GM23338 (cell line): ENCODE data around the gene PDZD7. TPM values are rescaled to one million over a fixed set of nuclear protein-coding genes. Genes with fewer than 3 reads are reported as not detected.

Source experiments
- ATAC-seq: fragments of 200-7000 bp; cut with Tn5 transposase; 3 replicates; pipeline ENCODE4 v1.9.1; 2020
- DNase-seq: peaks from one replicate; pipeline ENCODE4 v3.0.0-alpha.2; 2015; ENCODE audit warnings: low spot score
- H2AFZ ChIP-seq: fragments of 200-600 bp; sonication (generic); 2 replicates; pipeline ENCODE4 v1.8.0; 2016; ENCODE audit warnings: antibody characterized with exemption, mild to moderate bottlenecking, moderate library complexity
- H3F3A ChIP-seq: fragments of 200-600 bp; sonication (generic); replicated peaks from 2 replicates; pipeline ENCODE4 v1.8.0; 2017; ENCODE audit warnings: antibody characterized with exemption, mixed run types, low read depth
- H3K27ac ChIP-seq: fragments of 200-600 bp; sonication (generic); 2 replicates; pipeline ENCODE4 v1.6.1; 2016; ENCODE audit warnings: low read depth
- H3K27me3 ChIP-seq: fragments of 200-600 bp; sonication (generic); 2 replicates; pipeline ENCODE4 v1.8.0; 2016; ENCODE audit warnings: mild to moderate bottlenecking, mixed run types, moderate library complexity; ENCODE audit not compliant: insufficient read depth
- H3K36me3 ChIP-seq: fragments of 200-600 bp; sonication (generic); 2 replicates; pipeline ENCODE4 v1.8.0; 2016; ENCODE audit warnings: mild to moderate bottlenecking; ENCODE audit not compliant: insufficient read depth
- H3K4me1 ChIP-seq: fragments of 200-600 bp; sonication (generic); 2 replicates; pipeline ENCODE4 v1.8.0; 2016; ENCODE audit warnings: mild to moderate bottlenecking, moderate library complexity; ENCODE audit not compliant: insufficient read depth
- H3K4me2 ChIP-seq: fragments of 200-600 bp; sonication (generic); 2 replicates; pipeline ENCODE4 v1.7.1; 2017; ENCODE audit warnings: mixed run types
- H3K4me3 ChIP-seq: fragments of 200-600 bp; sonication (generic); 2 replicates; pipeline ENCODE4 v1.6.1; 2016; ENCODE audit warnings: mixed run types
- H3K79me2 ChIP-seq: fragments of 200-600 bp; sonication (generic); replicated peaks from 2 replicates; pipeline ENCODE4 v1.8.0; 2017; ENCODE audit warnings: mild to moderate bottlenecking; ENCODE audit not compliant: insufficient read depth
- H3K9me2 ChIP-seq: fragments of 200-600 bp; sonication (generic); 2 replicates; pipeline ENCODE4 v1.8.0; 2017; ENCODE audit not compliant: insufficient read depth
- H4K20me1 ChIP-seq: fragments of 200-600 bp; sonication (generic); replicated peaks from 2 replicates; pipeline ENCODE4 v1.8.0; 2017; ENCODE audit warnings: mild to moderate bottlenecking; ENCODE audit not compliant: insufficient read depth
- H3K27ac Mint-ChIP-seq: 2 replicates; pipeline ENCODE4 v1.8.0; 2020; ENCODE audit warnings: inconsistent platforms, mild to moderate bottlenecking, moderate library complexity, mixed read lengths
- H3K27me3 Mint-ChIP-seq: 3 replicates; pipeline ENCODE4 v1.8.0; 2022; ENCODE audit warnings: low read depth, mild to moderate bottlenecking, moderate library complexity, mixed read lengths, inconsistent platforms; ENCODE audit not compliant: insufficient read depth, poor library complexity
- H3K36me3 Mint-ChIP-seq: 3 replicates; pipeline ENCODE4 v1.8.0; 2021; ENCODE audit warnings: low read depth, mild to moderate bottlenecking, inconsistent platforms, moderate library complexity, mixed read lengths
- H3K4me1 Mint-ChIP-seq: 3 replicates; pipeline ENCODE4 v1.8.0; 2020; ENCODE audit warnings: mild to moderate bottlenecking, inconsistent platforms, mixed read lengths
- H3K4me3 Mint-ChIP-seq: 3 replicates; pipeline ENCODE4 v1.8.0; 2021; ENCODE audit warnings: moderate library complexity, mild to moderate bottlenecking, inconsistent platforms, mixed read lengths
- H3K9me3 Mint-ChIP-seq: 3 replicates; pipeline ENCODE4 v1.8.0; 2020; ENCODE audit warnings: moderate library complexity, mild to moderate bottlenecking, inconsistent platforms, mixed read lengths
- EZH2phosphoT487 ChIP-seq: fragments of 200-600 bp; sonication (generic); IDR thresholded peaks from one replicate; pipeline ENCODE4 v1.8.1; 2018; ENCODE audit warnings: antibody characterized with exemption; ENCODE audit not compliant: unreplicated experiment
- STAT1 ChIP-seq: IDR thresholded peaks from one replicate; pipeline ENCODE4 v1.6.1; 2016; ENCODE audit warnings: antibody characterized with exemption; ENCODE audit not compliant: unreplicated experiment
- polyA plus RNA-seq: library from polyadenylated mRNA; unstranded; fragments of >200 nt; fragmentation: Nextera tagmentation; extraction: Ambion mirVana; gene quantifications from 2 replicates; pipeline ENCODE4 v1.2.1, GENCODE V29; 2016
- total RNA-seq: library from RNA; depleted of rRNA; stranded (reverse); fragments of >200 nt; shearing (Covaris generic); gene quantifications from 2 replicates; pipeline ENCODE4 v1.2.3, GENCODE V29; 2014
- TF ChIP-seq, protein P1 (sequence below), 2 experiments: fragments of 200-600 bp in 1 of 2; sonication (generic) in 1 of 2; conservative IDR thresholded peaks; 2 replicates each; pipeline versions ENCODE4 v1.5.1 to v1.6.1; 2016 to 2017; ENCODE audit warnings: antibody characterized with exemption in 2 of 2, low read depth in 2 of 2, mild to moderate bottlenecking in 2 of 2, moderate library complexity in 1 of 2
- TF ChIP-seq, protein P2 (sequence below): IDR thresholded peaks from one replicate; pipeline ENCODE4 v1.6.1; 2018; ENCODE audit warnings: antibody characterized with exemption; ENCODE audit not compliant: unreplicated experiment
- TF ChIP-seq, protein P3 (sequence below): IDR thresholded peaks from 2 replicates; pipeline ENCODE4 v1.6.1; 2016; ENCODE audit warnings: antibody characterized with exemption

Gene PDZD7
- total and polyA plus RNA-seq, 2 experiments from 2014 or later = 1.7 to 2.3 TPM

DNA sequence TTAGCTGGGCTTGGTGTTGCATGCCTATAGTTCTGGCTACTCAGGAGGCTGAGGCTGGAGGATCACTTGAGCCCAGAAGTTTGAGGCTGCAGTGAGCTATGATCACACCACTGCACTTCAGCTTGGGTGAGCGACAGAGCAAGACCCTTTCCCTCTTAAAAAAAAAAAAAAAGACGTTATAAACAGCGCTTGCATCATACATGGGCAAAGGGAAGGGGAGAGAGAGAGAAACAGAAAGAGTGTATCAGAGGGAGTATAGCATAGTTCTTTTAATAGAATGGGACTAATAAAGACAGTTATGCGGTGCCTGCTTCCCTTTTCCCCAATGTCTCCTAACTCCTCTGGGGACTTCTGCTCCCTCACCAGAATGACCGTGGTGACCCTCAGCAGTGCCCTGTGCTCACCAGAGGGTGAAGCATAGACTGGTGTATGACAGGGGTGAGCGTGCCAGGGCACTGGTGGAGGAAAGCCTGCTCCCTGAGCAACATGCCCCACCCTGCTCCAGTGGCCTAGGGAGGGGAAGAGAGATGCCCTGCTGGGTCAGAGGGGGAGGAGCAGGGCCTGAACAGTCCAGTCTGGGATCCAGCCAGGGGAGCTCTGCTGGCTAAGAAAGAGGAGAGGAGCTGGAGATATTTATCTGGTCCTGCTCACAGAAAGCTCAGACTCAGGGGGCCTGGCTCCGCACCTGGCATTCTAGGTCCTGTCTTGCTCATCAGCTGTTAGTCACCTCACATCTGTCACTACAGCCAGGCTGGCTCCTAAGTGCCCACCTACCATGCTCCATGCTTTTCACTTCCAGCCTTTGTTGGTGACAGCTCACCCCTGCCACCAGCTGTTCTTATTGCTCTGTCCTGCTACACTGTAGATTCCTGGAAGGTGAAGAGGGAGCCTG lies 2.2 kb downstream of the PDZD7 start (continued):
- TF ChIP-seq, protein P1, sequence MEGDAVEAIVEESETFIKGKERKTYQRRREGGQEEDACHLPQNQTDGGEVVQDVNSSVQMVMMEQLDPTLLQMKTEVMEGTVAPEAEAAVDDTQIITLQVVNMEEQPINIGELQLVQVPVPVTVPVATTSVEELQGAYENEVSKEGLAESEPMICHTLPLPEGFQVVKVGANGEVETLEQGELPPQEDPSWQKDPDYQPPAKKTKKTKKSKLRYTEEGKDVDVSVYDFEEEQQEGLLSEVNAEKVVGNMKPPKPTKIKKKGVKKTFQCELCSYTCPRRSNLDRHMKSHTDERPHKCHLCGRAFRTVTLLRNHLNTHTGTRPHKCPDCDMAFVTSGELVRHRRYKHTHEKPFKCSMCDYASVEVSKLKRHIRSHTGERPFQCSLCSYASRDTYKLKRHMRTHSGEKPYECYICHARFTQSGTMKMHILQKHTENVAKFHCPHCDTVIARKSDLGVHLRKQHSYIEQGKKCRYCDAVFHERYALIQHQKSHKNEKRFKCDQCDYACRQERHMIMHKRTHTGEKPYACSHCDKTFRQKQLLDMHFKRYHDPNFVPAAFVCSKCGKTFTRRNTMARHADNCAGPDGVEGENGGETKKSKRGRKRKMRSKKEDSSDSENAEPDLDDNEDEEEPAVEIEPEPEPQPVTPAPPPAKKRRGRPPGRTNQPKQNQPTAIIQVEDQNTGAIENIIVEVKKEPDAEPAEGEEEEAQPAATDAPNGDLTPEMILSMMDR (conservative IDR thresholded peaks at IDR 0.05; ENCODE audit: low read depth in 2 of 2) = no peak
- TF ChIP-seq EZH2phosphoT487 (no peak), STAT1 (no peak)
- TF ChIP-seq, protein P2, sequence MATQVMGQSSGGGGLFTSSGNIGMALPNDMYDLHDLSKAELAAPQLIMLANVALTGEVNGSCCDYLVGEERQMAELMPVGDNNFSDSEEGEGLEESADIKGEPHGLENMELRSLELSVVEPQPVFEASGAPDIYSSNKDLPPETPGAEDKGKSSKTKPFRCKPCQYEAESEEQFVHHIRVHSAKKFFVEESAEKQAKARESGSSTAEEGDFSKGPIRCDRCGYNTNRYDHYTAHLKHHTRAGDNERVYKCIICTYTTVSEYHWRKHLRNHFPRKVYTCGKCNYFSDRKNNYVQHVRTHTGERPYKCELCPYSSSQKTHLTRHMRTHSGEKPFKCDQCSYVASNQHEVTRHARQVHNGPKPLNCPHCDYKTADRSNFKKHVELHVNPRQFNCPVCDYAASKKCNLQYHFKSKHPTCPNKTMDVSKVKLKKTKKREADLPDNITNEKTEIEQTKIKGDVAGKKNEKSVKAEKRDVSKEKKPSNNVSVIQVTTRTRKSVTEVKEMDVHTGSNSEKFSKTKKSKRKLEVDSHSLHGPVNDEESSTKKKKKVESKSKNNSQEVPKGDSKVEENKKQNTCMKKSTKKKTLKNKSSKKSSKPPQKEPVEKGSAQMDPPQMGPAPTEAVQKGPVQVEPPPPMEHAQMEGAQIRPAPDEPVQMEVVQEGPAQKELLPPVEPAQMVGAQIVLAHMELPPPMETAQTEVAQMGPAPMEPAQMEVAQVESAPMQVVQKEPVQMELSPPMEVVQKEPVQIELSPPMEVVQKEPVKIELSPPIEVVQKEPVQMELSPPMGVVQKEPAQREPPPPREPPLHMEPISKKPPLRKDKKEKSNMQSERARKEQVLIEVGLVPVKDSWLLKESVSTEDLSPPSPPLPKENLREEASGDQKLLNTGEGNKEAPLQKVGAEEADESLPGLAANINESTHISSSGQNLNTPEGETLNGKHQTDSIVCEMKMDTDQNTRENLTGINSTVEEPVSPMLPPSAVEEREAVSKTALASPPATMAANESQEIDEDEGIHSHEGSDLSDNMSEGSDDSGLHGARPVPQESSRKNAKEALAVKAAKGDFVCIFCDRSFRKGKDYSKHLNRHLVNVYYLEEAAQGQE = no peak
- TF ChIP-seq, protein P3, sequence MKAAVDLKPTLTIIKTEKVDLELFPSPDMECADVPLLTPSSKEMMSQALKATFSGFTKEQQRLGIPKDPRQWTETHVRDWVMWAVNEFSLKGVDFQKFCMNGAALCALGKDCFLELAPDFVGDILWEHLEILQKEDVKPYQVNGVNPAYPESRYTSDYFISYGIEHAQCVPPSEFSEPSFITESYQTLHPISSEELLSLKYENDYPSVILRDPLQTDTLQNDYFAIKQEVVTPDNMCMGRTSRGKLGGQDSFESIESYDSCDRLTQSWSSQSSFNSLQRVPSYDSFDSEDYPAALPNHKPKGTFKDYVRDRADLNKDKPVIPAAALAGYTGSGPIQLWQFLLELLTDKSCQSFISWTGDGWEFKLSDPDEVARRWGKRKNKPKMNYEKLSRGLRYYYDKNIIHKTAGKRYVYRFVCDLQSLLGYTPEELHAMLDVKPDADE = no peak

DNA sequence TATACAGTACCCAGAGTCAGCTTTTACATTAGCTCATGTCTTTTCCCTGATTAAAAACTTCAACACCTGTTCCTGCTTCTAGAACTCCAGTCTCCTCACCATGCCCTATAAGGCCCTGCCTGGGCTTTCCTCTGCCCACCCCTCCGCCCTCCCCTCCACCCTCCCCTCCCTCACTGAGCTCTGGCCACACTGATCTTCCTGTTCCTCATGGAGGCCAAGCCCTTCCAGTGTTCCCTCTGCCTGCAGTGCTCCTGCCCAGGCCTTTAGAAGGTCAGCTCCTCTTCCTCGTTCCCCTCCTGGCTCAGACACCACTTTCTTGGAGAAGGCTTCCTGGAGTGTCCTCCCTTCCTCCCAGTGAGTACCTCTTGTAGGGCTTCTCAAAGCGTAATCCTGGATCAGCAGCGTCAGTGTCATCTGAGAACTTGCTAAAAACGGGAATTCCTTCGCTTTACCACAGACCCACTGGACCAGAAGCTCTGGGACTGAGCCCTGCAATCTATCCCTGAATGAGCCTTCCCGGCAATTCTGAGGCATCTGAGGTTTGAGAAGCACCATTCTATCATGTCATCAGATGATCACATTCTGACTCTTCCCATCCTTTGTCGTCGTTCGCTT lies 3.7 kb downstream of the PDZD7 start:
- H3F3A ChIP-seq = no peaks in the 10 kb centered on the region
- no peaks in the 10 kb centered on the region; the same call in 2 of the 3 replicates for H3K36me3 Mint-ChIP-seq
- peaks cover 15% of the 10 kb centered on the region; the same call in 1 of the 2 replicates for H3K4me1 ChIP-seq
- no peaks in the 10 kb centered on the region for H3K36me3 ChIP-seq
- ATAC-seq (no peak), DNase-seq (no peak)
- H3K27ac ChIP-seq = no peak overlapping the region
- no peaks in the 10 kb centered on the region for H3K9me3 Mint-ChIP-seq
- no peak overlapping the region for H3K27ac Mint-ChIP-seq
- H3K9me2 ChIP-seq = no peaks in the 10 kb centered on the region
- peaks cover 31% of the 10 kb centered on the region for H3K27me3 Mint-ChIP-seq
- no peaks in the 10 kb centered on the region for H3K79me2 ChIP-seq
- no peak overlapping the region; the same call in 2 of the 3 replicates for H3K4me3 Mint-ChIP-seq
- H3K4me2 ChIP-seq = no peak overlapping the region
- H3K4me3 ChIP-seq = no peak overlapping the region
- peaks cover 27% of the 10 kb centered on the region for H3K4me1 Mint-ChIP-seq
- H3K27me3 ChIP-seq = peaks cover 28% of the 10 kb centered on the region
- H4K20me1 ChIP-seq = no peaks in the 10 kb centered on the region; the same call in 1 of the 2 replicates
- no peak overlapping the region for H2AFZ ChIP-seq
- TF ChIP-seq, protein P1 (conservative IDR thresholded peaks at IDR 0.05; ENCODE audit: low read depth in 2 of 2) = no peak
- TF ChIP-seq, protein P2 = no peak
